GM19099 (cell line): ENCODE measurements around the gene LRIF1.

Experiments used
- POLR2A ChIP-seq: IDR thresholded peaks from 3 replicates; pipeline ENCODE4 v1.6.1; 2011; ENCODE audit warnings: low read depth; ENCODE audit not compliant: insufficient read length; ENCODE audit errors: extremely low read depth

Gene LRIF1

GRCh38 chr1:110956586-110956985 lies 7.1 kb downstream of the LRIF1 start:
- TF ChIP-seq POLR2A, result no peak

GRCh38 chr1:110953031-110953430 lies 10.7 kb downstream of the LRIF1 start:
- TF ChIP-seq POLR2A, result no peak

- no peak for TF ChIP-seq POLR2A
Observed at GRCh38 chr1:110952031-110952430, 11.7 kb downstream of the LRIF1 start.

- no peak for TF ChIP-seq POLR2A
Observed at GRCh38 chr1:110951161-110951560, 12.6 kb downstream of the LRIF1 start.

- TF ChIP-seq POLR2A, result no peak
Observed at GRCh38 chr1:110948038-110948810, 15.5 kb downstream of the LRIF1 start.

GRCh38 chr1:110945626-110946025 lies 18.1 kb downstream of the LRIF1 start:
- no peak for TF ChIP-seq POLR2A

GRCh38 chr1:110944806-110945205 lies 18.9 kb downstream of the LRIF1 start:
- TF ChIP-seq POLR2A, result no peak

GRCh38 chr1:110936567-110936966 lies 27.2 kb downstream of the LRIF1 start:
- TF ChIP-seq POLR2A, result no peak

- no peak for TF ChIP-seq POLR2A
Observed at GRCh38 chr1:110928904-110929303, 34.8 kb downstream of the LRIF1 start.

GRCh38 chr1:110928191-110928590 lies 35.5 kb downstream of the LRIF1 start:
- no peak for TF ChIP-seq POLR2A

- TF ChIP-seq POLR2A, result no peak
Observed at GRCh38 chr1:110927484-110928075, 36.1 kb downstream of the LRIF1 start.

- TF ChIP-seq POLR2A, result no peak
Observed at GRCh38 chr1:110921953-110922352, 41.8 kb downstream of the LRIF1 start.

GRCh38 chr1:110918016-110918415 lies 45.7 kb downstream of the LRIF1 start:
- TF ChIP-seq POLR2A, result no peak

- TF ChIP-seq POLR2A, result no peak
Observed at GRCh38 chr1:110916669-110917306, 46.9 kb downstream of the LRIF1 start.

GRCh38 chr1:110916274-110916668 lies 47.5 kb downstream of the LRIF1 start:
- TF ChIP-seq POLR2A, result no peak

- no peak for TF ChIP-seq POLR2A
Observed at GRCh38 chr1:110915804-110916203, 47.9 kb downstream of the LRIF1 start.

GRCh38 chr1:110914676-110915075 lies 49.0 kb downstream of the LRIF1 start:
- TF ChIP-seq POLR2A, result no peak

GRCh38 chr1:110912784-110913183 lies 50.9 kb downstream of the LRIF1 start:
- no peak for TF ChIP-seq POLR2A
